AG09319 (cell line): Measurements from ENCODE around the gene PSAPL1.

ENCODE experiments used
- DNase-seq: peaks from one replicate; pipeline ENCODE4 v3.0.0-alpha.2; 2010; ENCODE audit warnings: low read depth; ENCODE audit errors: extremely low read depth
- TF ChIP-seq, protein P1 (sequence below): IDR thresholded peaks from 2 replicates; pipeline ENCODE4 v1.5.1; 2011; ENCODE audit warnings: low read depth, mild to moderate bottlenecking, inconsistent platforms, low read length, moderate library complexity

Gene PSAPL1

DNA sequence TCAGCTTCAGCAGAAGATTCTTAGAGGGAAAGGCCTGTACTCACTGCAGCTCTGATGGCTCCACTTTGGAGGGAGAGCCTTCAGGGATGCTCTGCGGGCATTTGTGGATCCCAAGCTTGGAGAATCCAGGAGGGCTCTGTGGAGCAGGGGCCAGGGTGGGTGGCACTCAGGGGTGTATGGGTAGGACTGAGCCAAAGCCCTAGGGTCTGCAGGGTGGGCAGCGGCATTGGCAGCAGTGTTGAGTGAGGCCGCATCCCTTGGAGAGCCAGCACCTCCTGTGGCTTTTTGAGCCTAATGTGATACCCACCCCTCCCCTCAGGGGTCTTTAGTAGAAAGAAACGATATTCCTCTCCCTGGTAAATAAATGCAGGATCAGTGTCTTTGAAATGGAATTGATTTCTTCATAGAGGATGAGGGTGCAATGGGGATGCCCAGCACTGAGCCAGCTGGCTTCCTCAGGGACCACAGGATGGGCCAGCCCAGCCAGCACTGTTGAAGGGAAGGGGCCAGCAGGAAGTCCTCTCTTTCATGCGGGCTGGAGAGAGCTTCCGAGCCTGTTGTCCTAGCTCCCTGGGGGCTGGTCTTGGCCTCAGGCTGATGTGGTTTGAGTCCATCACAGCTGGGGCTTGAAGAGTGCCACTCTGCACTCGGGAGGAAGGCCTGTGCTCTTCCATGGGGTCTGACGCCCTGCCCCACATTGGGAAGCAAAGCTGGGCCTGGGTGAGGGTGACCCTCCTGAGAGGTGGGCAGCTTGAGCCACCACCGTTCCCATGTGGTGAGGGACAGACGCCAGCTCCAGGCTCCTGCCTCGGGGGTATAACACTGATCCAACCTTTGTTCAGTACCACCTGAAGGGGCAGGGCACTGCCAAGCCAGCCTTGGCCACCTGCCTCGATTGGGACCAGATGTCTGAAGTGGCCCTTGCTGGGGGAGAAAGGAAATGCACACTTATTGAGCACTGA is 49.5 kb downstream of the PSAPL1 start:
- DNase-seq = no peak
- TF ChIP-seq, protein P1, sequence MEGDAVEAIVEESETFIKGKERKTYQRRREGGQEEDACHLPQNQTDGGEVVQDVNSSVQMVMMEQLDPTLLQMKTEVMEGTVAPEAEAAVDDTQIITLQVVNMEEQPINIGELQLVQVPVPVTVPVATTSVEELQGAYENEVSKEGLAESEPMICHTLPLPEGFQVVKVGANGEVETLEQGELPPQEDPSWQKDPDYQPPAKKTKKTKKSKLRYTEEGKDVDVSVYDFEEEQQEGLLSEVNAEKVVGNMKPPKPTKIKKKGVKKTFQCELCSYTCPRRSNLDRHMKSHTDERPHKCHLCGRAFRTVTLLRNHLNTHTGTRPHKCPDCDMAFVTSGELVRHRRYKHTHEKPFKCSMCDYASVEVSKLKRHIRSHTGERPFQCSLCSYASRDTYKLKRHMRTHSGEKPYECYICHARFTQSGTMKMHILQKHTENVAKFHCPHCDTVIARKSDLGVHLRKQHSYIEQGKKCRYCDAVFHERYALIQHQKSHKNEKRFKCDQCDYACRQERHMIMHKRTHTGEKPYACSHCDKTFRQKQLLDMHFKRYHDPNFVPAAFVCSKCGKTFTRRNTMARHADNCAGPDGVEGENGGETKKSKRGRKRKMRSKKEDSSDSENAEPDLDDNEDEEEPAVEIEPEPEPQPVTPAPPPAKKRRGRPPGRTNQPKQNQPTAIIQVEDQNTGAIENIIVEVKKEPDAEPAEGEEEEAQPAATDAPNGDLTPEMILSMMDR = no peak

DNA sequence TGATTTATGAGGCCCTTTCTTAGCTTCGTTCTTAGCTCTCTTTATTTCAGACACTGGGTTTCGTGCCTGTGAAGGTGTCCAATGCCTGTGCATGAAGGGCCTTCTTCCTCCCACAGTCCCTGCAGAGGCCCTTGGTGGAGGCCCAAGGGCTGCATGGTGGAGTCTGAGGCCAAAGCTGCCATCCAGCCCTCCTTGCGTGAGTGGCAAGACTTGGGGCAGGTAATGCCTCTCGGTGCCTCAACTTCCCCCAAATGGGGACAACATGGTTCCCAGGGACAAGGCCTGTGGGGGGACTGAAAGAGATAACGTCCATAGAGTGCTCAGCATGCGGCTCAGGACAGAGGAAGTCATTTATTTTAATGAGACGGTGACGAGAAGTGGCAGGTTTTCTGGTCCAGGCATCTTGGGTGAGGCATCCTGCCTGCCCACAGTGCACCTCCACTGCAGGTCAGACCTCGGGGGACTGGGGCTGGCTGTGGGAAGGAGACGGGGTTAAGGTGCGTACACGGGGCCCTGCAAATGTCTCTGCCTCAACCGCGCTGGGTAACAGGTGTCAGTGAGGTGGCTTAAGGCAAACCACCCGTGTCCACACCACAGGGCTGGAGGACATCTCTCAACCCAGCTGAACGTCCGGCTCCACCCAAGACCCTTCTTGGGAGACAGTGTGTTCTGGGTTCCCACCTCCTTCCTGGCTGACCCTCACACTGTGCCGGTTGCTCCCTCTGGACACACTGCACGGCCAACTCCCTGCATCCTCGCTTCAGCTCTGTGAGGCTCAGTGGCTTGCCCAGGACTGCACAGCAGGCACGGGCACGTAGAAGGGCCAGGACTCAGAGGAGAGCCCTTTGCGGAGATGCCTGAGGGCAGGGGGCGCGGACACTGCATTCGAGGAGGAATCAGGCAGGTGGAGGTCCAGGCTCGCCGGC is 50.5 kb downstream of the PSAPL1 start:
- no peak for DNase-seq
- TF ChIP-seq, protein P1 = no peak

DNA sequence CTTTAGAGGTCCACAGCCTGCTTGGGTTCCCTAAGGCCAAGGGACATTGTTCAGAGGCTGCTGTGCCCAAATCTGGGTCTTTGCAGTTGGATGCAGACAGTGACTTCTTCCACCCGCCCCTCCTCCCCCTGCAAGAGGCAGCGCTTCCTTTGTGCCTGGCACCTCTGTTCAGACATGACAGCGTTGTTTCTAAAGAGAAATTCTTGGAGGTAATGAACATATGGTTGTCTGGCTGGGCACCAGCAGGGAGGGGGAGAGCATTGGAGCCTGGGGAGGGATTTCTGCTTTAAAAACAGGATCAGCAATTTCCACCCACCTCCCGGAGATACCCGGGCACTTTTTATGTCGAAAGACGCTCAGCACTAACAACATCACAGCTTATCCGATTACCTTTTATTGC is 51.5 kb downstream of the PSAPL1 start:
- no peak for DNase-seq

DNA sequence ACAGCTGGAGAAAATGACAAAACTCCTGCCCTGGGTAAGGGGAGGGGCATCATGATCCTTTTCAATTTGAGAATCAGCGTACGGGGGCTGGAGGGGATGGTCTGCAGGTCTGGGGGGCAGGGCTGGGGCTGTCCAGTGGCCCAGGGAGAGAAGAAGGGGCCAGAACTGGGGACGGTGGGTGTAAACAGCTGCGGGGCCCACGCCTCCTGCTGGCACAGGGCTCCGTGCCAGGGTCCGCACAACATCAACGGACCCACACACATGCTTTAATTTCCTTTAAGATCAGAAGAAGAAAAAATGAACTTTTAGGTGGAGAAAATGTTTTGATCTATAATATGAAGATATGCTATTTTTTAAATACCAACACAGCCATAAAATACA is 52.1 kb downstream of the PSAPL1 start:
- no peak for DNase-seq
- TF ChIP-seq, protein P1 = no peak

More for the DNA sequence above, 51.5 kb downstream of the PSAPL1 start:
- TF ChIP-seq, protein P1 = no peak

DNA sequence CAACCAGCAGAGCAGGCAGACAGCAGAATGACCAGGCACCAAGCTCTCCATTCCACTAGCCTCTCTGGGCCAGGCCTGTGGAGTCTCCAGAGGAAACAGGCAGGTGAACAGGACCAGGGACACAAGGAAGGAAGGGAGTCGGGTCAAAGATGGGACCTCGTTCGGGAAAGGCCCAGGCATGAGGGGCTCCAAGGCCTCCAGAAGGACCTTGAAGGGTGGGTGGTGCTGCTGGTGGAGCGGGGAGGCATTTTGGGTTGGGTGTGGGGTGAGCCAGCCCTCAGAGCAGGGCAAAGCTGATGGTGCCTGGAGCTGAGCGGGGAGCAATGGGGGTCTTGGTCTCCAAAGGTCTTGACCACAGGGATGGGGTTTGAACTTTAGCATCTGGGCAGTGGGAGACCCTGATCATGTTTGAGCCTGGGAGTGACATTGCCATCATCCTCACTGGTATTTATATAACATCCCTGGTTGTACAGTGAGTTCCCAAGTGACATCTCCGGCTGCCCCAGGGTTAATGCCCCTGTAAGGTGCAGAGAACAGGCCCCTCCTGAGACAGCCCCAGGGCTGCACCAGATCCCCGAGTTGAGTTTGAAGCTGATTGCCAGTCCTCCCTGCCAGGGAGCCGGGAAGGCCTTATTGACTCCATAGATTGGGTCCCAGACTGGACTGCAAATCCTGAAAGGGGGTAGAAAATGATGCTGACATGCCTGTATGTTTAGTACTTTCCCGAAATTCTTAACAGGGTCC is 52.7 kb downstream of the PSAPL1 start:
- DNase-seq = no peak
- TF ChIP-seq, protein P1 = no peak

DNA sequence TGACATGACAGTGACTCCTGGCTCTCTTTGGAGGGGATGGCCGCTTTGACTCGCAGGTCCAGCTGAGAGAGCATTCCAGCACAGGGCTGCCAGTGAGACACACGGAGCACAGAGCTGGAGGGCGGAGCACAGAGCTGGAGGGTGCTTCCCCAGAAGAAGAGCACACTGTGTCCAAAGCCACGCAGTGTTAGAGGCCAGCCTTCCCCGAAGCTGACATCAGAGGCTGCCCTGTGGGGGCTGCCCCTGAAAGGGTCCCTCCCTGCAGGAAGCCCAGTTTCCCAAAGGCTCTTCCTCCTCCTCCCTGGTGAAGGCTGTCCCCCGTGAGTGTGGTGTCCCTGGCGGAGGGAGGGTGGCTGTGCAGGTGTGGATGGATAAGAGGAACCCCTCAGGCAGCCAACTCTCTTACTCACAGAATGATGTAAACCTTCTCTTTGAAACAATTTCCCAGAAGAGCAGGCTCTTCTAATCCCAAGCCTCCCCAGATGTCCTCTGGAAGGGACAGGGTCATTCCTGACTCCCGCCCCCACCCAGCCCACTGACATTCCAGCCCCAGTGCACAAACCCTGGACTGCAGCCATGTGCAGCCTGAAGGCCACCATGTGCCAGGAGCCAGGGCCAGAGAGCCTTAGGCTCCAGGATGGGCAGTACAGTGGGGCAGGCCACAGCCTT is 53.4 kb downstream of the PSAPL1 start:
- no peak for DNase-seq
- TF ChIP-seq, protein P1 = no peak
